Measurements from ENCODE around the gene IFT22.

Gene IFT22

GRCh38 chr7:101321491-101322401, at the start of gene IFT22:
IFT22 (minus strand) TSS chr7:101321812; CDS start chr7:101321709, 103 bp downstream.
- peak; percentile 87 for DNase-seq (ENCODE audit: low read depth, low spot score)
- Histone ChIP-seq H3K27me3 (ENCODE audit: insufficient read depth, insufficient read length) (no peaks in the 10 kb centered on the region), H3K9me3 (ENCODE audit: insufficient read depth, low read length) (no peaks in the 10 kb centered on the region), H3K4me3 (ENCODE audit: insufficient read length, low read depth) (peak within 1 kb of the TSS; percentile 79), H3K9ac (ENCODE audit: insufficient read length, low read depth) (peak within 1 kb of the TSS; percentile 95), H3K4me1 (ENCODE audit: insufficient read depth, insufficient read length) (no peaks in the 10 kb centered on the region), H3K36me3 (ENCODE audit: insufficient read depth, insufficient read length, low read length) (peaks cover 20% of the 10 kb centered on the region)
- no peak for TF ChIP-seq ZNF274 (IDR thresholded peaks at IDR 0.05; ENCODE audit: low read depth, low read length)
- TF ChIP-seq YY1 (IDR thresholded peaks at IDR 0.05; ENCODE audit: insufficient read depth, insufficient read length) = no peak
- TF ChIP-seq SUZ12 (IDR thresholded peaks at IDR 0.05; ENCODE audit: extremely low read depth, insufficient read depth, insufficient read length) = no peak

GRCh38 chr7:101370836-101371235, 49.2 kb upstream of the IFT22 start:
- no peak for TF ChIP-seq YY1 (IDR thresholded peaks at IDR 0.05; ENCODE audit: insufficient read depth, insufficient read length)
- TF ChIP-seq SUZ12 (IDR thresholded peaks at IDR 0.05; ENCODE audit: extremely low read depth, insufficient read depth, insufficient read length) = no peak
- TF ChIP-seq ZNF274 (IDR thresholded peaks at IDR 0.05; ENCODE audit: low read depth, low read length) = no peak
- H3K27me3 ChIP-seq (ENCODE audit: insufficient read depth, insufficient read length) = no peaks in the 10 kb centered on the region
- no peak overlapping the region for H3K9ac ChIP-seq (ENCODE audit: insufficient read length, low read depth)
- DNase-seq (ENCODE audit: low read depth, low spot score) = no peak
- peaks cover 2% of the 10 kb centered on the region for H3K4me1 ChIP-seq (ENCODE audit: insufficient read depth, insufficient read length)
- H3K4me3 ChIP-seq (ENCODE audit: insufficient read length, low read depth) = no peak overlapping the region
- H3K9me3 ChIP-seq (ENCODE audit: insufficient read depth, low read length) = no peaks in the 10 kb centered on the region
- peaks cover 17% of the 10 kb centered on the region for H3K36me3 ChIP-seq (ENCODE audit: insufficient read depth, insufficient read length, low read length)

GRCh38 chr7:101368422-101369165, 47.0 kb upstream of the IFT22 start:
- no peak for TF ChIP-seq ZNF274 (IDR thresholded peaks at IDR 0.05; ENCODE audit: low read depth, low read length)
- TF ChIP-seq YY1 (IDR thresholded peaks at IDR 0.05; ENCODE audit: insufficient read depth, insufficient read length) = no peak
- TF ChIP-seq SUZ12 (IDR thresholded peaks at IDR 0.05; ENCODE audit: extremely low read depth, insufficient read depth, insufficient read length) = no peak
- DNase-seq (ENCODE audit: low read depth, low spot score) = no peak
- peaks cover 23% of the 10 kb centered on the region for H3K36me3 ChIP-seq (ENCODE audit: insufficient read depth, insufficient read length, low read length)
- H3K9me3 ChIP-seq (ENCODE audit: insufficient read depth, low read length) = no peaks in the 10 kb centered on the region
- no peaks in the 10 kb centered on the region for H3K27me3 ChIP-seq (ENCODE audit: insufficient read depth, insufficient read length)
- no peak overlapping the region for H3K4me3 ChIP-seq (ENCODE audit: insufficient read length, low read depth)
- no peak overlapping the region for H3K9ac ChIP-seq (ENCODE audit: insufficient read length, low read depth)
- peaks cover 2% of the 10 kb centered on the region for H3K4me1 ChIP-seq (ENCODE audit: insufficient read depth, insufficient read length)

GRCh38 chr7:101367676-101368075, 46.1 kb upstream of the IFT22 start:
- Histone ChIP-seq H3K4me1 (ENCODE audit: insufficient read depth, insufficient read length) (no peaks in the 10 kb centered on the region), H3K27me3 (ENCODE audit: insufficient read depth, insufficient read length) (no peaks in the 10 kb centered on the region), H3K9me3 (ENCODE audit: insufficient read depth, low read length) (no peaks in the 10 kb centered on the region), H3K9ac (ENCODE audit: insufficient read length, low read depth) (no peak overlapping the region), H3K36me3 (ENCODE audit: insufficient read depth, insufficient read length, low read length) (peaks cover 23% of the 10 kb centered on the region), H3K4me3 (ENCODE audit: insufficient read length, low read depth) (no peak overlapping the region)
- DNase-seq (ENCODE audit: low read depth, low spot score) = no peak
- TF ChIP-seq YY1 (IDR thresholded peaks at IDR 0.05; ENCODE audit: insufficient read depth, insufficient read length) (no peak), SUZ12 (IDR thresholded peaks at IDR 0.05; ENCODE audit: extremely low read depth, insufficient read depth, insufficient read length) (no peak), ZNF274 (IDR thresholded peaks at IDR 0.05; ENCODE audit: low read depth, low read length) (no peak)

GRCh38 chr7:101365956-101366355, 44.3 kb upstream of the IFT22 start:
- no peak for TF ChIP-seq ZNF274 (IDR thresholded peaks at IDR 0.05; ENCODE audit: low read depth, low read length)
- no peak for TF ChIP-seq SUZ12 (IDR thresholded peaks at IDR 0.05; ENCODE audit: extremely low read depth, insufficient read depth, insufficient read length)
- TF ChIP-seq YY1 (IDR thresholded peaks at IDR 0.05; ENCODE audit: insufficient read depth, insufficient read length) = no peak
- no peak overlapping the region for H3K9ac ChIP-seq (ENCODE audit: insufficient read length, low read depth)
- peaks cover 15% of the 10 kb centered on the region for H3K36me3 ChIP-seq (ENCODE audit: insufficient read depth, insufficient read length, low read length)
- no peaks in the 10 kb centered on the region for H3K27me3 ChIP-seq (ENCODE audit: insufficient read depth, insufficient read length)
- H3K4me1 ChIP-seq (ENCODE audit: insufficient read depth, insufficient read length) = no peaks in the 10 kb centered on the region
- no peak overlapping the region for H3K4me3 ChIP-seq (ENCODE audit: insufficient read length, low read depth)
- no peak for DNase-seq (ENCODE audit: low read depth, low spot score)
- H3K9me3 ChIP-seq (ENCODE audit: insufficient read depth, low read length) = no peaks in the 10 kb centered on the region

- peak; percentile 63 for DNase-seq (ENCODE audit: low read depth, low spot score)
- Histone ChIP-seq H3K9me3 (ENCODE audit: insufficient read depth, low read length) (no peaks in the 10 kb centered on the region), H3K36me3 (ENCODE audit: insufficient read depth, insufficient read length, low read length) (peaks cover 10% of the 10 kb centered on the region), H3K4me1 (ENCODE audit: insufficient read depth, insufficient read length) (no peaks in the 10 kb centered on the region), H3K4me3 (ENCODE audit: insufficient read length, low read depth) (peak overlapping the region; percentile 66), H3K27me3 (ENCODE audit: insufficient read depth, insufficient read length) (no peaks in the 10 kb centered on the region), H3K9ac (ENCODE audit: insufficient read length, low read depth) (peak overlapping the region; percentile 86)
- TF ChIP-seq SUZ12 (IDR thresholded peaks at IDR 0.05; ENCODE audit: extremely low read depth, insufficient read depth, insufficient read length) = no peak
- no peak for TF ChIP-seq YY1 (IDR thresholded peaks at IDR 0.05; ENCODE audit: insufficient read depth, insufficient read length)
- TF ChIP-seq ZNF274 (IDR thresholded peaks at IDR 0.05; ENCODE audit: low read depth, low read length) = no peak
Measured at GRCh38 chr7:101363734-101364374, 42.2 kb upstream of the IFT22 start.
